ENCODE results near the gene RBMY1B.
"Not testable (repeated sequence)": the region's sequence is repeated elsewhere in the genome, so short reads cannot be mapped to it uniquely, and the experiment has no call there.

The RBMY1B gene

DNA sequence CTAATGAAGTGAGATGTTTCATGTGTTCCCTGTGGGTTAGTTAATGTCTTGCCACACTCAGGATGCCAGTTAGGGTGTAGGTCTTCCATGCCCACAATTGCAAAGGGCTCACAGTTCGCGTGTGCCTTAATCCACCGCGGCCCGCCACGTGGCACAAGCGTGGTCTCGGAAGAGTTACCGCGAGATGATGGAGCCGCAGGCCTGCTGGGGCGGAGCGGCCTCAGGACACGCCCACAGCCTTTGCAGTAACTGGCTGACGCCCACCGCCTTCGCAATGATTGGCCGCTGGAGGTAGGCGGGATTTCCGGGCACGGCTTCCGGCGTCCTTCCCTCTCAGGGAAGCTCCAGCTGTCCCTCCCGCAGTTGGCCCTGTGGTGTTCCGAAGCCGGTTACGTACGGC, at the start of gene RBMY1B:
Gene RBMY1B (plus strand): TSS at position 301 of the 400 bp plus-strand sequence. CDS start 2,013 bp downstream, outside the sequence.
- DNase-seq (ENCODE audit: low spot score): not testable (repeated sequence)

GRCh38 chrY:21462915-21463314, 48.2 kb upstream of the RBMY1B start:
- not testable (repeated sequence) for DNase-seq (ENCODE audit: low spot score)

- no peak for DNase-seq (ENCODE audit: low spot score)
Observed at GRCh38 chrY:21482967-21483366, 28.2 kb upstream of the RBMY1B start.

- not testable (repeated sequence) for DNase-seq (ENCODE audit: low spot score)
Observed at GRCh38 chrY:21534579-21534978, 23.4 kb downstream of the RBMY1B start, which contains the start of gene RBMY1A1. Gene RBMY1A1, plus strand, starts transcription at chrY:21534879. Its CDS starts 2,013 bp downstream, at chrY:21536892.

- not testable (repeated sequence) for DNase-seq (ENCODE audit: low spot score)
Observed at GRCh38 chrY:21559316-21559984, 48.3 kb downstream of the RBMY1B start.
